ENCODE results near the gene RCVRN.

Gene RCVRN

GRCh38 chr17:9895923-9896322 is 9.1 kb downstream of the RCVRN start:
- no peak for DNase-seq

- DNase-seq = no peak
Measured at GRCh38 chr17:9894231-9894630, 10.8 kb downstream of the RCVRN start.

GRCh38 chr17:9893411-9894012 is 11.6 kb downstream of the RCVRN start:
- no peak for DNase-seq

- no peak for DNase-seq
Measured at GRCh38 chr17:9890124-9890523, 14.9 kb downstream of the RCVRN start.

GRCh38 chr17:9887508-9887907 is 17.6 kb downstream of the RCVRN start:
- no peak for DNase-seq

GRCh38 chr17:9886141-9886930 is 18.7 kb downstream of the RCVRN start:
- DNase-seq = no peak

GRCh38 chr17:9883451-9883850 is 21.6 kb downstream of the RCVRN start:
- DNase-seq = no peak

- DNase-seq = no peak
Measured at GRCh38 chr17:9880582-9880999, 24.5 kb downstream of the RCVRN start.

- no peak for DNase-seq
Measured at GRCh38 chr17:9878786-9879525, 26.1 kb downstream of the RCVRN start.

- no peak for DNase-seq
Measured at GRCh38 chr17:9878356-9878755, 26.7 kb downstream of the RCVRN start.

GRCh38 chr17:9875441-9875840 is 29.6 kb downstream of the RCVRN start:
- DNase-seq = no peak

- no peak for DNase-seq
Measured at GRCh38 chr17:9874722-9875121, 30.3 kb downstream of the RCVRN start.

- DNase-seq = no peak
Measured at GRCh38 chr17:9872852-9873251, 32.2 kb downstream of the RCVRN start.

GRCh38 chr17:9868552-9868951 is 36.5 kb downstream of the RCVRN start:
- DNase-seq = no peak

- DNase-seq = no peak
Measured at GRCh38 chr17:9865586-9865985, 39.5 kb downstream of the RCVRN start.

GRCh38 chr17:9862949-9863348 is 42.1 kb downstream of the RCVRN start:
- no peak for DNase-seq

- DNase-seq = no peak
Measured at GRCh38 chr17:9862220-9862619, 42.9 kb downstream of the RCVRN start.

GRCh38 chr17:9860851-9861250 is 44.2 kb downstream of the RCVRN start:
- no peak for DNase-seq

GRCh38 chr17:9859781-9860180 is 45.3 kb downstream of the RCVRN start:
- DNase-seq = no peak

GRCh38 chr17:9855036-9855435 is 50.0 kb downstream of the RCVRN start:
- no peak for DNase-seq

GRCh38 chr17:9854255-9854654 is 50.8 kb downstream of the RCVRN start:
- DNase-seq = no peak

- DNase-seq = no peak
Measured at GRCh38 chr17:9850151-9850550, 54.9 kb downstream of the RCVRN start.
